Stomach (tissue), 4 donors: Measurements from ENCODE around the gene BCR.

Experiments
- CTCF ChIP-seq, 7 experiments: fragments of 450-650 bp in 4 of 7; fragments of 200-600 bp in 3 of 7; sonication (generic) in 3 of 7; IDR thresholded peaks; one replicate each; pipeline ENCODE4 v1.5.1; 2016 to 2019; ENCODE audit warnings: antibody characterized with exemption in 7 of 7, control low read depth in 2 of 7, mild to moderate bottlenecking in 1 of 7
- EP300 ChIP-seq: sonication (generic); formaldehyde crosslinking; IDR thresholded peaks from one replicate; pipeline ENCODE4 v1.6.1; 2017; ENCODE audit warnings: antibody characterized with exemption
- POLR2A ChIP-seq, 4 donors: fragments of 450-650 bp; IDR thresholded peaks; one replicate each; pipeline ENCODE4 v1.6.1; 2016; ENCODE audit warnings: antibody characterized with exemption in 4 of 4, control low read depth in 2 of 4, mild to moderate bottlenecking in 1 of 4, moderate library complexity in 1 of 4
- POLR2AphosphoS5 ChIP-seq, 3 donors: sonication (generic); formaldehyde crosslinking; IDR thresholded peaks; one replicate each; pipeline ENCODE4 v1.6.1; 2016; ENCODE audit warnings: antibody characterized with exemption in 3 of 3

DNA sequence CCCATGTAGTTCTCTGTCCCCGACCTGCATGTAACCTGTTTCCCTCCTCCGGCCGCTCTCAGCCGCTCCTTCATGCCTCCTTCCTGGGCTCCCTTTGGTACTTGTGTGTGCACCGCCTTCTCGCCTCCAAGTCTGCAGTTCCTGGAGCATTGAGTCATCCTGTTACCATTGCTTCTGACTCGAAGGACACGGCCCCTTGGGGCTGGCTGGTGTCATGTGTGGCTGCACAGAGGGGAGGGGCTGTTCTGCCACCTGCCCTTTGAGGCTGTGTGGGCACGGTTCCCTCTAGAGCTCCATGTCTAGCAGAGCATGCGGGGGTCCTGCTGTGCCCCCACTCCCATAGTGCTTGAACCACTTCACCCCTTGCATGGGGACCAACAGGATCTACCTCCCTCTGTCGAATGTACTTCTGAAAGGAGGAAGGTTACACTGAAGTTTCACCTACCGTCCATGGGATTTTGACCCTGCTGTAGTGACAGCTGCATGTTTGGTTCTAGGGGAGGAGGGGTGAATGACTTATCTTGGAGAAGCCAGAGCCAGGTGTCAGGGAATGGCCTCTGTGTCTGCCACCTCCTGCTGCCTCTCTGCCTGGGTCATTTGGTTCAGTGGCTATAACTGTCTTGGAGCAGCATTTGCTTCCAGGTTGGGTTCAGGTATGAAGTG lies 39.6 kb downstream of the BCR start:
- TF ChIP-seq CTCF (IDR thresholded peaks at IDR 0.05), result no peak
- peak in 1 of 3 donors; percentile 33 for TF ChIP-seq POLR2AphosphoS5 (IDR thresholded peaks at IDR 0.05)
- TF ChIP-seq POLR2A (IDR thresholded peaks at IDR 0.05), result no peak
- TF ChIP-seq EP300, result no peak
